Vagina (tissue), 2 donors: ENCODE measurements around the gene TMEM106A. TPM values are rescaled to one million over a fixed set of nuclear protein-coding genes. Genes with fewer than 3 reads are reported as not detected.

Source experiments
- DNase-seq, 2 donors: peaks; one replicate each; pipeline ENCODE4 v3.0.0-alpha.2; 2017; ENCODE audit errors: extremely low spot score in 2 of 2
- H3K27ac ChIP-seq: fragments of 200-600 bp; sonication (generic); one replicate; pipeline ENCODE4 v1.5.1; 2019
- H3K27me3 ChIP-seq: fragments of 200-600 bp; sonication (generic); one replicate; pipeline ENCODE4 v1.5.1; 2019
- H3K36me3 ChIP-seq, 2 donors: fragments of 200-600 bp; sonication (generic); one replicate each; pipeline ENCODE4 v1.5.1; 2017 to 2019
- H3K4me1 ChIP-seq: fragments of 200-600 bp; sonication (generic); one replicate; pipeline ENCODE4 v1.5.1; 2019
- H3K4me3 ChIP-seq, 2 donors: fragments of 200-600 bp; sonication (generic); 1 replicate in 1 of 2; 2 replicates in 1 of 2; pipeline ENCODE4 v1.5.1; 2016 to 2019
- H3K9me3 ChIP-seq: fragments of 200-600 bp; sonication (generic); one replicate; pipeline ENCODE4 v1.5.1; 2019
- CTCF ChIP-seq, 3 experiments: fragments of 450-650 bp in 2 of 3; fragments of 200-600 bp in 1 of 3; sonication (generic) in 1 of 3; IDR thresholded peaks; one replicate each; pipeline ENCODE4 v1.5.1; 2017 to 2019; ENCODE audit warnings: antibody characterized with exemption in 3 of 3, mild to moderate bottlenecking in 2 of 3, moderate library complexity in 2 of 3
- POLR2A ChIP-seq, 2 donors: fragments of 450-650 bp; IDR thresholded peaks; one replicate each; pipeline ENCODE4 v1.6.1; 2017; ENCODE audit warnings: antibody characterized with exemption in 2 of 2, mild to moderate bottlenecking in 2 of 2, moderate library complexity in 2 of 2
- POLR2AphosphoS5 ChIP-seq, 2 donors: sonication (generic); formaldehyde crosslinking; IDR thresholded peaks; one replicate each; pipeline ENCODE4 v1.9.0; 2017; ENCODE audit warnings: antibody characterized with exemption in 2 of 2, mild to moderate bottlenecking in 2 of 2, low read depth in 1 of 2; ENCODE audit not compliant: insufficient read depth in 1 of 2
- intact Hi-C: fragments of 100-400 bp; cut with DNase I; formaldehyde crosslinking; loops from one replicate; pipeline ENCODE4 v1.15.1; 2023
- total RNA-seq: library from RNA; depleted of rRNA; stranded (reverse); fragments of >200 nt; gene quantifications from one replicate; pipeline ENCODE4 v1.2.3, GENCODE V29; 2016

The TMEM106A gene
- total RNA-seq, 1 donor from 2014 or later, result 6.6 TPM

- intact Hi-C loops, result loop anchor here (2.0 kb wide), 1 partner anchor 148 kb away; the partner anchor contains the start of gene VAT1
- H3K4me3 ChIP-seq, result peak within 1 kb of the TSS; percentile 48 to 84
- H3K36me3 ChIP-seq, result peaks cover 0 to 5% of the 10 kb centered on the region in 2 donors
- H3K27ac ChIP-seq, result peak within 1 kb of the TSS; percentile 99
- H3K27me3 ChIP-seq, result no peaks in the 10 kb centered on the region
- H3K4me1 ChIP-seq, result peaks cover 61% of the 10 kb centered on the region
- H3K9me3 ChIP-seq, result no peaks in the 10 kb centered on the region
- no peak for TF ChIP-seq CTCF (IDR thresholded peaks at IDR 0.05)
- peak; percentile 92 to 95 for TF ChIP-seq POLR2AphosphoS5 (IDR thresholded peaks at IDR 0.05; ENCODE audit: insufficient read depth in 1 of 2, low read depth in 1 of 2)
- no peak for TF ChIP-seq POLR2A (IDR thresholded peaks at IDR 0.05)
- peak; percentile 98 to 99 for DNase-seq
Observed at GRCh38 chr17:43170766-43171585, 40.7 kb upstream of the TMEM106A start, which contains the start of gene NBR1. Gene NBR1 (plus strand): TSS chr17:43171214. CDS start chr17:43175800, 4,586 bp downstream.

- intact Hi-C loops, result loop anchor here (2.0 kb wide), 1 partner anchor 149 kb away; the partner anchor contains the start of gene VAT1
- DNase-seq, result no peak
- no peaks in the 10 kb centered on the region for H3K9me3 ChIP-seq
- no peaks in the 10 kb centered on the region for H3K27me3 ChIP-seq
- H3K36me3 ChIP-seq, result peaks cover 0 to 9% of the 10 kb centered on the region in 2 donors
- H3K4me3 ChIP-seq, result peak overlapping the region; percentile 48 to 84
- H3K4me1 ChIP-seq, result peaks cover 70% of the 10 kb centered on the region
- TF ChIP-seq CTCF (IDR thresholded peaks at IDR 0.05) (no peak), POLR2AphosphoS5 (IDR thresholded peaks at IDR 0.05; ENCODE audit: insufficient read depth in 1 of 2, low read depth in 1 of 2) (no peak), POLR2A (IDR thresholded peaks at IDR 0.05) (no peak)
- peak overlapping the region; percentile 99 for H3K27ac ChIP-seq
Observed at GRCh38 chr17:43171586-43172487, 39.8 kb upstream of the TMEM106A start.

GRCh38 chr17:43175213-43176118 lies 36.2 kb upstream of the TMEM106A start:
- no peak for DNase-seq
- Histone ChIP-seq H3K4me1 (peaks cover 57% of the 10 kb centered on the region), H3K9me3 (no peaks in the 10 kb centered on the region), H3K36me3 (peaks cover 0 to 31% of the 10 kb centered on the region in 2 donors), H3K4me3 (no peak overlapping the region), H3K27me3 (no peaks in the 10 kb centered on the region), H3K27ac (no peak overlapping the region)
- intact Hi-C loops, result no loop called here
- no peak for TF ChIP-seq POLR2A (IDR thresholded peaks at IDR 0.05)
- no peak for TF ChIP-seq POLR2AphosphoS5 (IDR thresholded peaks at IDR 0.05; ENCODE audit: insufficient read depth in 1 of 2, low read depth in 1 of 2)
- TF ChIP-seq CTCF (IDR thresholded peaks at IDR 0.05), result no peak

- H3K4me3 ChIP-seq, result no peak overlapping the region
- no peak for DNase-seq
- peaks cover 0 to 31% of the 10 kb centered on the region in 2 donors for H3K36me3 ChIP-seq
- no peaks in the 10 kb centered on the region for H3K27me3 ChIP-seq
- no peak overlapping the region for H3K27ac ChIP-seq
- H3K4me1 ChIP-seq, result peaks cover 57% of the 10 kb centered on the region
- intact Hi-C loops, result no loop called here
- TF ChIP-seq POLR2AphosphoS5 (IDR thresholded peaks at IDR 0.05; ENCODE audit: insufficient read depth in 1 of 2, low read depth in 1 of 2), result no peak
- TF ChIP-seq POLR2A (IDR thresholded peaks at IDR 0.05), result no peak
- no peak for TF ChIP-seq CTCF (IDR thresholded peaks at IDR 0.05)
- no peaks in the 10 kb centered on the region for H3K9me3 ChIP-seq
Observed at GRCh38 chr17:43176119-43176570, 35.5 kb upstream of the TMEM106A start.
